NCI-H2196 (cell line): ENCODE results near the gene NCAM1.

Experiments used
- DNase-seq: peaks from one replicate; lab custom pipeline; 2025; ENCODE audit not compliant: unreplicated experiment; lab: John Stamatoyannopoulos, UW

Gene NCAM1

DNA sequence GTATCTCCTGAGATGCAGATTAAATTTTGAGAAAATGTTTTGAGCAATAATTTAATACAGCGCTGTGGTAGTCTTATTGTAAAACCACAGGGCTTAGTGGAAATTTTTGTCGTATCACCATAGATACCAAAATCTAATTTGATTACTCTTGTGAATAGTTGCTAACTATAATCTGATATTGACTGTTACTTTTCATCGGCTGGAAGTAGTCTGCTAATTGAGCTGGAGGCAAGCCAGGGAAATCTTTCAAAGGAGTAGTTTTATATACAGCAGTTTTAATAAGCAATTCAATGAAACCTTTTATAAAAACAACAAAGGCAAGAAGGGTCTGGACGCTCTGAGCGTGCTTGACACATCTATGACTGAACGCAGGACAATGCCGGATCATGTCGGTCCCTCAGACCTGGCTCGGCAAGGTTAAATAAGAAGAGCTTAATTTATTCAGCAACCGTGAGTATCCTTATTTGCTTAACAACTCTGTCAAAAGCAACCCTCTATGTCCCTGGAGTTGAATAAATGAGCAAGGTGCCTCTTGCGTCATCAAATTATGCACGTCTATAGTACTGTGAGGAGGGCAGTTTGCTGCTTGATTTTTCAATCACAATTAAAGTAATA is 121.2 kb downstream of the NCAM1 start:
- DNase-seq: no peak

DNA sequence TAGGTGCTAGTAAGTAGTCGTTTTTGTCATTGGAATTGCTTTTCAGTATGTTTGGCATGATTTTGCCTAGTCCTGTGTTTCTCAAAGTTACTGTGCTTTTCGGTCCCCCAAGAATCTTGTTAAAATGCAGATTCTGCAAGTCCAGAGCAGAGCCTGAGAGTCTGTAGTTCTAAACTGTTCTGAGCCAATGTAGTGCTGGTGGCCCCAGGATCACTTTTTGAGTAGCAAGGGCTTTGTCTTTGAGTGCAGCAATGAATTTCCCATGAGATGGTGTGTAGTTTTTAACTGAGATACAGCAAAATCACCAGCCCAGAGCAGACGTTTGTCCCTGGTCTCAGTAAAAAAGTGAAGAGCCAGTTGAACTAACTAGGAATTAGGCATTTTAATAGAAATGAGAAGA is 122.4 kb downstream of the NCAM1 start:
- no peak for DNase-seq

DNA sequence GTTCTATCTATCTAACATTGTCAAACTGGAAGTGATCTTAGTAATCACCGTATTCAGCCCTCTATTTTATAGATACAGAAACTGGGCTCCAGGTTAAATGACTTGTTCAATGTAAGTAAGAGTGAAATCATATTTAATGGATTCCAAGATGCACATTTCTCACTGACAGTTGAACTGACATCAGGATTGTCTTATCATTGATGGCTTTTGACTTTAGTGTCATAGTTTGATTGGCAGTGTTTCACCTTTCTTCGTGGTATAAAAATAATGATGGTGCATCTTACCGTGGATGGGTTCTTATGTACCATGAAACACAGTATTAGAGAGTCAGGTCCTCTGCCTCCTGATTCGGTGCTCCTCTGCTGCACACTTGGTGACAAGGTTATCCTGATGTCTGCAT is 123.1 kb downstream of the NCAM1 start:
- DNase-seq: no peak

DNA sequence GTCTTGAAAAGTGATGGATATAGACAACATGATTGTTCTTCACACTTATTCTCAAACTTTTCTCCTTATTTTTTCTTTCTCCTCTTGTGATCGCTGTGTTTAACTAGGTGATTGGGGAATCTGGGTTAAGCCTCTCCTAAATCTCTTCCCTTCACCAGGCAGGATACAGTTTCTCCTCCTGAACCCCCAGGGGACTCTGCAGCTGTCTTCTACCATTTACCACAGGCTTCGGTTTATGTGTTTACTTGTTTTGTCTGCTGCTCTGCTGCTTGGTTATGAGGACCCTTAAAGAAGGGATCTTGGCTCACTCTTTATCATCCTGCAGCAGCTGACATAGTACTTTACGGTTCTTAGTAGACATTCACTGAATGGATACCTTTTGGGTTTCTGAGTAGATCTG is 124.2 kb downstream of the NCAM1 start:
- no peak for DNase-seq

DNA sequence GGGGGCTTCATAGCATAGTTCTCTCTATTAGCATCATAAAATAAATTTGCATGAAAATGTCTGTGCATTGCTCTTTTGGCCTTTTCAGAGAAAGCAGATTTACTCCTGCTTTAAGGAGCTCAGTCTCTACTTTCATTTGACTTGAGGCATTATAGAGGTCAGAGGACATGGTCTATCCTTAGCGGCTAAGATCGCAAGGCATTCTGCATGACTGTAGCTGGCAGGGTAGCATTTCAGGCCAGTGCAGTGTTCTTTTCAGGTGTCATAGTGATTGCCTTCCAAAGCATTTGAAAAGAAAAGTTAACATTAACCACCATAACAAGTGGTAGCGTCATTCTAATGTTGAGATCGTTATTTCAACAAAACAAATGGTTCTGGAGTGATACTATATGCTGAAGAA is 126.5 kb downstream of the NCAM1 start:
- no peak for DNase-seq

DNA sequence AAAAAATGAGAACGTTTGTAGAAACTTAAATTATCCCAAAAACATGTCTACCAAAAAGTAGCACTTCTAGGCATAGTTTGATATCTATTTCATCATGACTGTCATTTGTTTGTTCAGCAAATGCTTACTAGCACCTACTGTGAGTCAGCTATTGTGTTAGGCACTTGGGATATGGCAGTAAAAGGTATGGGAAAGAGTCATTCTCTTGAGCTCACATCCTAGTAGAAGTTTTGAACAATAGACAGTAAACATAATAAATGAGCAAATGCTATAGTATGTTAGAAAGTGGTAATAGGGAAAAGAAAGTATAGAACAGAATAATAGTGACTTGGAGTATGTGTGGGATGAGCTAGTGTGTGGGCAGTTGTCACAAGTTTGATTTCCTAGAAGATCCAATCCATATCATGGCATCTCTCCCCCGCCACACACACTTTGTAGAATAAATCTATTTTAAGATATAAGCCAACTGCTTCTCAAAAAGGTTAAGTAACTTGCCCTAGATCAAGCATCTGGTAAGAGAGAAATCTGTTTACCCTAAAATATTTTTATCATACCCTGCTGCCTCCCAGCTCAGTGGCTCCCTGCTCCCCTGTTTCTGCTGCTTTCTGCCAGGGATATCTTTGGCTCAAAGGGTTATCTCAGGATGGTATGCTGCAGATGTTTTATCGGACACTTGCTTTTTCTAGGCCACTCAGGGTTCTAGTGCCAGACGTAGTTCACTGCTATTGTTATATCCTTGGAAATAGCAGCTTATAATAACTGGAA is 129.7 kb downstream of the NCAM1 start:
- DNase-seq: no peak

DNA sequence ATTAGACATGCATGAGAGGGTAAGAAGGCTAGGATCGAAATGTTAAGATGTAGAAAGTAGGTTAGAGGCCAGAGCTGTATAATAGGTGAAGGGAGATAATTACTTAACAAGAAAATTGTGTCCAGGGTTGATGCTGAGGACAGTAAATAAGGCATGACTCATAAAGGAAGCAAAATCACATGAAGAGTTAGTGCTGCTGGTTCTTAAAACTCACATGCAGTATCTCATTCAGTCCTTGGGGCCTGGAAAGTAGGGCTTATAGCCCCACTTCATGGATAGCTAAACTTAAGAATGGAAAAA is 130.2 kb downstream of the NCAM1 start:
- no peak for DNase-seq

DNA sequence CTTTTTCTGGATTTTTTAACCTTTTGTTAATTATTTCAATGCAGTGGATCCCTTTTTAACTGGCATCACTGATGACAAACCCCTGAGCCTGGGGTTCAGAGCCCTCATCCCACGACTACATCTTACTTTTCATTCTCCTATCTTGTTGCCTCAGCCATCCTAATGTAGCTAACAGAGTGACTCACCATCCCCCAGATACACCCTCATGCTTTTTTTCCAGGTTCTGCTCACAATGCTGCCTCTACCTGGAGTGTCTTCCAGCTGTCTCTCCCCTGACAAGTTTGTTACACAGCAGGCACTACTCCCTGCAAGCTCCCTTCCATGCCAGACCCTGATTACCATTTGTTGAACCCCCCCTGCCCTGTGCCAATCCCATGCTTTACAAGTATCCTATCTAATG is 135.4 kb downstream of the NCAM1 start:
- DNase-seq: no peak

DNA sequence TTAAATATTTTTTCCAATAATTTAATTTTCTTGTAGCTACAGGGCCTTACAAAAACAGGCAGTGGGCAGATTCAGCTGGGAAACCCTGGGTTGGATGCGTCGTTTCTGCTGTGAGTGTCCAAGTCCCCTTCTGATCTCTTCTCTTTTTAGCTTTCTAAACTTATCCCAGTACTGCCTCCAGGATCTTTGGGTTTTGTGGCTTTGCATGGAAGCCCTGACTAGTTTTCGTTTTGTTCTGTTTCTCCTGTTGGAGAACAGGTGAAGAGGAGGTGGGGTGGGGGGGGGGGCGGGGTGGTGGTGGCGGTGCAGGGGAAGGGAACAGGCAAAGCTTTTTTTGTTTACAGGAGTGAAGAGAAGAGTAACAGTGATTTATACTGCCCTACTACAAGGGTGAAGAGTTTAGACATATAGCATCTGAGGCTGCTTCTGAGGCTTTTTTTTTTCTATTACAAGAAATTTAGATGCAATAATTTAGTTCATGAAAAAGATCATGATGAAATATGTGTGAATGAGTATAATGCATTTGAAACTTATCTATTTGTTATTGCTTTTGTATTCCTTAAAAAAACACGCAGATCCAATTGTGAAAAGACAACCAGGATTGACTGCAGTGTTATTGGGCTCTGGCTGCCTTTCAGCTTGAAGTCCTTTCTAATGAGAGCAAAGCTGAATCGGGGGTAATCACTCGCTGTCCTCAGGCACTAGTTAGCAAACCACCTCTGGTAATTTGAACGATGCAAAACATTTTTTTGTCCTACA is 142.9 kb downstream of the NCAM1 start:
- no peak for DNase-seq

DNA sequence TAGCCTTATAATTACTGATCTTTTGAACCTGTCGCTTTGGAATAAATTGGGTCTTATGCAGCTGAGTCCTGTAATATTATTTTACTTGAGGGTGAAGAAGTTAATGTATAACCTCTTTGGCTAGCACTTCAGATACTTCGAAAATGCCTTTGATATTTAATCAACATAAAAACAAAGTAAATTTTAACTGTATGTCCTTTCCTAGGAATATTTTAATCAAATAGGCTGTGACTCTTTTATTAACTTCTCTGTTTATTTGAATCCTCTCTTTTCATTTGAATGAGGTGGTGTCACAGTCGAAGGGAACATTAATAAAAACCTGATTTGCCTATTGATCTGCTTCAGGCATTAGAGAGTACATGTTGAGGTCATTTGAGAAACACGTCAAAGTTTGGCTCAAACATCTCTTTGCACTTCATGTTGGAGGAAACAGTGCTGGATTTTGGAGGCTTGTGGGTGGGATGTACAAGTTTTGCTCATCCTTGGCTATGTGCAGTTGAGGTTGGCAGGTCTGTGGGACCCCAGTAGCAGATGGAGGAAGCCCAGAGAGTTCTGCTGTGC is 143.6 kb downstream of the NCAM1 start:
- DNase-seq: no peak

DNA sequence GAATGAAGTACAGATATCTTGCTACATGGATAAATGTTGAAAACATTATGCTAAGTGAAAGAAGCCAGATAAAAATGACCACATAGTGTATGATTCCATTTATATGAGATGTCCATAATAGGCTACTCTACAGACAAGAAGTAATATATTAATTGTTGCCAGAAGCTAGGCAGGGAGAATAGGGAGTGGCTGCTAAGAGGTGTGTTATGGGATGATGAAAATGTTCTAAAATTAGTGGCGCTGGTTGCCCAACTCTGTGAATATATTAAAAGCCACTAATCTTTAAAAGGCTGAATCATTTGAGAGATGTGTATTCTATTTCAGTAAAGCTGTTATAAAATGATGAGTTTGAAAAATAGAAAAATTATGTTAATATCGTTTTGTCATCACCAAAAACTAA is 144.4 kb downstream of the NCAM1 start:
- no peak for DNase-seq

DNA sequence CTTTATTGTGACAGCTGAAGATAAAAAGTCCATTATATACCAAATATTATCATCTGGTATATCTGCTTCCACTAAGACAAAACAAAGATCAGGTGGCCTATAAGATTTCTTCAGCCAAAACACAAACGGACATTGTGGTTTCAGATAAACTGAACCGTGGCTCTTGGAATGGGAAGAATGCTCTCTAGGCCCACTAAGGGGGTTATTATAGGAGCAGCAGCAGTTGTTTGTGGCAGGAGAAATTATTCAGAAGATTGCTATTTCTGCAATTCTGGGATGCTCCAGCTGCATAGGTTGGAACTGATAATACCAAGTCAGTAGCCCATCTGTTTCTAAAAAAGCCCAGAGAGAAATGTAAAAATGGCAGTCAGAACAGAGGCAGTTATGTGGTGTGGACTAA is 145.3 kb downstream of the NCAM1 start:
- no peak for DNase-seq

DNA sequence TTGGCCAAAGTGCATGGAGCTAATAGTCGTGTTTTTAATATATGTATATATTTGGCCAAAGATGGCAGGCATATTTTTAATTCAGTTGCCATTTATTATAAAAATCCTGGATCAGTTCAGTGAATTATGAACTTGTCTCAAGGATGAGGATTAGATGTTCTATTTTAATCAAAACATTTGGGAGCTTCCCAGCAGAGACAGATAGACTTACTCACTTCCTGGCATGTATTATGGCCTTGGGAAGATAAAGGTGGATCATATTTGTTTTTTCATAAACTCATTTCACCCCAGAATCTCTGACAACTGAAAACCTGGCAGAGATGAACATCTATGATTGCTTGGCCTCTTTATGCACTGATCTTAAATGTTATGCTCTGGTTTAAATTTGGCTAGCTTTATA is 148.8 kb downstream of the NCAM1 start:
- DNase-seq: no peak

DNA sequence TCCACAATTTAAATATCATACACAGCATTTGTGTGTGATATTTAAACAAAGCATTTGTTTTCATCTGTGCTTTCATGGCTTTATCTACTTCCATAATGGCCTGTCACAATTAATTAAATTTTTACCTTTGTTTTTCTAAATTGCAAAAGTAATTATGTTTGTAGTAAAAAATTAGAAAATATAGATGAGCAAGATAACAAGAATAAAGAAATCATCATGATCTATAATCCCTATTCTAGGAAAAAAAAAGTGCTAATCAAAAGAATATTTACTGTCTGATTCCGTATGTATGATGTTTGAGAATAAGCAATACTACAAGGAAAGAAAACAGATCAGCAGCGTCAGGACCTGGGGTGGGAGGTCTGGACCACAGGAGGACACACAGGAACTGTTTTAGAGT is 149.9 kb downstream of the NCAM1 start:
- DNase-seq: no peak

DNA sequence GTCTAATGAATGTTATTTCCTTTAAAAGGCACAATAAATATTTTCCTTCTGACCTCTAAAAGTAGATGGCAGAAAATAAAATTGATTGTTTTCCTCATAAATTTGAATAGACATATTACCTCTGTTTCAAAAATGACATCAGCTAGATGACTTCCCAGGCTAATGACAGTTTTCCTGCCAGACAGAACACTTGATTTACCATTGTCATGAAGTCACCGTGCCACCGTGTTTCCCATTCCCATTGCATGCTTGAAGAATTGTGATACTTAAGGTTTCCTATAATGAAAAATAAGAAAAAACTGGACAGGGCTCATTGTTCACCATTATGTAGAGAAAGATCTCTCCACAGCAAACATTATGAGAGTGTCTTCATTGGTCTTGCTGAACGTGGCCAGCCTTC is 151.1 kb downstream of the NCAM1 start:
- DNase-seq: no peak

DNA sequence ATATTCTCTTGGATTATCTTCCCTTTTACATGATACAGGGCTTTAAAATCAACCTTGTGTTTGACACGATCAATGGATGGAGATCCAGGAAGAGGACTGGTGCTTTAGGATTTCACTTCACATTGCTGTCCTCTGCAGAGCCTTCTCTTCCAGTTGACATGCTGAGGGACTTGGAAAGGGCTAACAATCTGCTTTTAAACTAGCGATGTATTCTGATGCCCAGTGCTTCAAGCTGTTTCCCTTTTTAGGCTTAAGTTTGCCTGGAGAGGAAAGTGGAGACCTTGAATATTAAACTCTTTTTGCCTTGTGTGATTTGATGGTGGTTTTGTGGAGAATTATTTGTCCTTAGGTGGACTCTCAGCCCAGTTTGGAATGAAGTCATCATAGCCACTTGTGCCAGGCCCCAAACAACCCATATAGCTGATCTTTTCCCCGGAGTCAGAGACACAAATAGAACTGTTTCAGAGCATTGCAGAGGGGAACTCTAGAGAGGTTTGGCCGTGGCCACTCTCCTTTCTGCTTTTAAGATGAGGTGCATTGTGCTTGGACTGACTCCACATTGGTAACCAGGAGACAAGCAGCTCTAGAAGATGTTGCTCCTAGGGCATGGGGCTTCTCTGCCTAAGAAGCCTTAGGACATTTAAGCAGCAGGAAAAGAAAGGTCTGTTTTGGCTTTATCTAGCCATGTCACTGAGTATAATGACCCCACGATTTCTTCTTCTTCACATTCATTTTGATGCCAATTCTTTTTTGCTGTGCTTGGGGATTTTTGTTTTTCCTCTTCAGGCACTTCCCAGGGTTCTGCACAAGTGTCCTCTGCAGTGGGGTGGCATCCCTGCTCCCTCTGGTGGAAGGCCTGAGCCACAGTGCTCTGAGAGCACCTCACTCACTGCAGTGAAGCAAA is 152.8 kb downstream of the NCAM1 start:
- peak; percentile 69 for DNase-seq

DNA sequence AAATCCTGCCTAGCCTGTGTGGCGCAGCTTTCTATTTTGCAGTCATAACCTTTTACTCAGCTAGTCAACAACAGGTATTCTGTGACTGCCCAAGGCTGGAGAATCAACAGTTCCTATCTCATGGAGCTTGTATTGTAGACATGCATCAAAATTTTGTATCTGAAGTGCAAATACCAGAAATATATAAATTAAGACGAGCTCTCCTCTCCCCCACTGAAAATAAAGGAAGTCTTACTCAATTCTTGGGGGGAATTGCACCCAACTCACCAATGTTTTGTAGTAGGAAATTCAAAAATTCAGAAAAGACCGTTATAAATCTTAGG is 153.4 kb downstream of the NCAM1 start:
- DNase-seq: no peak

DNA sequence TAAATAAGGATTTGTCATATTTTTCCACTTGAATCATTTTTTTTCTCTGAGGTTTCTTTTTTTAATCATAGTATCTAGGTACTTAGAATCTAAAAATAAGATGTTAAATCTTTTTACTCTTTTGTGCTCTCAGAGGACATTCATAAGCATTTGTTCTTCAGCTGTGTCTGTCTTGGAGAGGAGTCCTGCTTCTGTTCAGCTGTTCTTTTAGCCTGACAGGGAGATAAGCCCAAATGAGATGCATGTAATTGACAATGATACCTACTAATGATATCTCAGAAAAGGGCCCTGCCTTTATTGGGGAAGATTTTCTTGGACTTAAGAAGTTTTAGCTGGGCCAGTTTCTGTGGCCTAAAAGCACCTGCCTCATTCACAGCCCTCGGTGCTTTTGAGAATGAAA is 156.9 kb downstream of the NCAM1 start:
- no peak for DNase-seq

DNA sequence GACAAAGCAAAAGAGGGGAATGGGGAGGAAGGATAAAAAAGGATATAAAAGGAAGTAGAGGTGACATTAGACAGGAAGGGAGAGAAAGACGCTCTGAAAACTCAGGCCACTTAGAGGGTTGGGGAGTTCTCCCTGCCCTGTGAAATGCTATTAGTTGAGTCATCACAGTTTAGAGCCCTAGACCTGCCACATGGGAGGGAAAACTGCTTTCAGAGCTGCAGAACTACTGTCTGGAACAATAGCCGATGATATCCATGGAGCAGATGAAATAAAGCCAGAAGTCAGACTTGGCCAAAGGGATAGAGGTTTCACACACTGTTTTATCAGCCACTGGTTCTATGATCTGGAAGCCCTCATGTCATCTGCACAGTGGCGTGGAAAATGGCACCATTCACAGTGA is 157.9 kb downstream of the NCAM1 start:
- DNase-seq: no peak

DNA sequence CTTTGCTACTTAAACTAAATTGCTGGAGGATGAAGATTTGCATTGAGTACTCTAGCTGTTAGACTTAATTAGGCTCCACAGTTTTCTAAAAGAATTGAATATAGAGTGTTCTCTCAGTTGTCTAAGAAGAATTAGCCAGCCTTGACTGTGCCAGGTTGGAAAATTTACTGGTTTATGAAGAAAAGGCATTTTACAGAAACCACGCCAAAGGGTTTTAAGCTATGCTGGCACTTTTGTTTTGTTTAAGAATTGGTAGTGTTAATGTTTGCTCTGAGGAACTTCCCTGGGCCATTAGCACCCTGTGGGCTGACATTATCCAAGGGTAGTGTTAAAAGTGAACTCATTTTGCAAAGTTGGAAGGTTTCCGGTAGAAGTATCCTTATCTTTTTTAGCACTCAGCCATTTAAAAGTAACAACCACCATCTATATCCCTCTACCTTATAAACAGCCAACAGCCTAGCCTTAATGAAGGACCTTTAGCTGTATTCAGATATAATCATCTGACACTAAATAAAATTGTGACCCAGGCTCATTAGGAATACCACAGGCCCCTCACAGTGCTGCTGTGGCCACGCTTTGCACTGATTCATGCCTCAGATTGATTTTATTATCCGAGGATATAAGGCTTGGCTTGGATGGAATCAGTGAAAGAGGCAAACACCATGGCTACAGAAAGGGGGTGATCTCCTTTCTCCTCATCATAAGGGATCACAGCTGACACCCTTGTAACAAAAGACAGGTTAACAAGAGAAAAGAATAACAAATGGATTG is 158.9 kb downstream of the NCAM1 start:
- DNase-seq: no peak

DNA sequence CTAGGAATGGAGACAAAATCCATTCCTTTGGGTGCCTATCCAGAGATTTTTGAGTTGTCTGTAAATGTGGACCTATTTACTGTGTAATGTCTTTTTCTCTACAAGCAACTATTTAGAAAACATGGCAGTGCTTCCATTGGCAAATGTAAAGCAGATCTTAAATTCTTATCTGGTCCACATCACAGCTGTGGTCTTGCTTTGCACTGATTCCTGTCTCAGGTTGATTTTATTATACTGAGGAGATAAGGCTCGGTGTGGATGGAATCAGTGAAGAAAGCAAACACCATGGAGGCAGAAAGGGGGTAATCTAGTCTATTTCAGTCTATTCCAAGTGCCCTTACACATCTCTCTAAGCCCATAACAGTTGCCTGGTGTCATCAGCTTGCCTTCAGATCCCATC is 160.5 kb downstream of the NCAM1 start:
- DNase-seq: no peak
